Measurements from ENCODE around the gene HARBI1. TPM values are rescaled to one million over a fixed set of nuclear protein-coding genes. Genes with fewer than 3 reads are reported as not detected.
"Not testable (repeated sequence)": the region's sequence is repeated elsewhere in the genome, so short reads cannot be mapped to it uniquely, and the experiment has no call there.

The HARBI1 gene
- total RNA-seq, 1 donor: 5.6 TPM

- peak within 1 kb of the TSS; percentile 97 for H3K4me3 ChIP-seq (ENCODE audit: low read depth, low read length)
- TF ChIP-seq, protein P1, sequence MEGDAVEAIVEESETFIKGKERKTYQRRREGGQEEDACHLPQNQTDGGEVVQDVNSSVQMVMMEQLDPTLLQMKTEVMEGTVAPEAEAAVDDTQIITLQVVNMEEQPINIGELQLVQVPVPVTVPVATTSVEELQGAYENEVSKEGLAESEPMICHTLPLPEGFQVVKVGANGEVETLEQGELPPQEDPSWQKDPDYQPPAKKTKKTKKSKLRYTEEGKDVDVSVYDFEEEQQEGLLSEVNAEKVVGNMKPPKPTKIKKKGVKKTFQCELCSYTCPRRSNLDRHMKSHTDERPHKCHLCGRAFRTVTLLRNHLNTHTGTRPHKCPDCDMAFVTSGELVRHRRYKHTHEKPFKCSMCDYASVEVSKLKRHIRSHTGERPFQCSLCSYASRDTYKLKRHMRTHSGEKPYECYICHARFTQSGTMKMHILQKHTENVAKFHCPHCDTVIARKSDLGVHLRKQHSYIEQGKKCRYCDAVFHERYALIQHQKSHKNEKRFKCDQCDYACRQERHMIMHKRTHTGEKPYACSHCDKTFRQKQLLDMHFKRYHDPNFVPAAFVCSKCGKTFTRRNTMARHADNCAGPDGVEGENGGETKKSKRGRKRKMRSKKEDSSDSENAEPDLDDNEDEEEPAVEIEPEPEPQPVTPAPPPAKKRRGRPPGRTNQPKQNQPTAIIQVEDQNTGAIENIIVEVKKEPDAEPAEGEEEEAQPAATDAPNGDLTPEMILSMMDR (IDR thresholded peaks at IDR 0.05; ENCODE audit: insufficient read depth, low read depth, low read length): no peak
- DNase-seq (ENCODE audit: low read depth): peak; percentile 96
Observed at GRCh38 chr11:46593550-46594373, 23.3 kb downstream of the HARBI1 start, which contains the start of gene AMBRA1. Gene AMBRA1, minus strand, starts transcription at chr11:46594023. Its CDS starts 45,643 bp downstream, at chr11:46548380.

DNA sequence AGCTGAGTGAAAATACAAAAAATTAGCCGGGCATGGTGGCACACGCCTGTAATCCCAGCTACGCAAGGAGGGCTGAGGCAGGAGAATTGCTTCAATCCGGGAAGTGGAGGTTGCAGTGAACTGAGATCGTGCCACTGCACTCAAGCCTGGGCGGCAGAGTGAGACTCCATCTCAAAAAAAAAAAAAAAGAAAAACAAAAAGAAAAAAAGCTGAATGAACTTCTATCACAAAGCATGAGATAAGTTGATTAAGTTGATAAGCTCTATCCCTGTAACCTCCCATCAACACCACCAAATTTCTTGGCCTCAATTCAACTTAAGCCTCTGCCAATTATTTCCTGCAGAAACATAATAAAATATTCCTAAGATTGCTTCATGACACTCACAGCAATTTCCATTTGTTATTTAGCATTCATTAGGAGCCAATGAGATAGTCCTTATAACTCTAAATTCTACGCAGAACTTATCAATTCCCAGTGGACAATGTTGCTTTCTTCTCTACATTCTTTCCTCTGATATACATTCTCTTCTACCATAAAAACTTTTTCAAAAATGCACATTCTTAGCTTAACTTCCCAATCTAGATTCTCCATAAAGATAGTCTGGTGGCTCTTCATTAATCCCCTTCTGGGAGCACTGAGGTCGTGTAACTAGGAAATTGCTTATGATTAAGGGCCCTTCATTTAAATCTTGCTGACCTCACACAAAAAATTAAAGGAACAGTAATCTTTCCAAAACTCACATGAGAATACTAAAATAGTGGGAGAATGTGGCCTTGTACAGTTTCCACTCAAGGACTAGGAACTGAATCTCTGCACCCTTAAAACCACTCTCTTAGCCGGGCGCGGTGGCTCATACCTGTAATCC, 26.1 kb downstream of the HARBI1 start:
- no peak for DNase-seq (ENCODE audit: low read depth)
- TF ChIP-seq, protein P1 (IDR thresholded peaks at IDR 0.05; ENCODE audit: insufficient read depth, low read depth, low read length): no peak
- peak overlapping the region; percentile 12 for H3K4me3 ChIP-seq (ENCODE audit: low read depth, low read length)

- no peak overlapping the region for H3K4me3 ChIP-seq (ENCODE audit: low read depth, low read length)
- no peak for DNase-seq (ENCODE audit: low read depth)
- TF ChIP-seq, protein P1 (IDR thresholded peaks at IDR 0.05; ENCODE audit: insufficient read depth, low read depth, low read length): no peak
Observed at GRCh38 chr11:46588915-46589314, 28.1 kb downstream of the HARBI1 start.

DNA sequence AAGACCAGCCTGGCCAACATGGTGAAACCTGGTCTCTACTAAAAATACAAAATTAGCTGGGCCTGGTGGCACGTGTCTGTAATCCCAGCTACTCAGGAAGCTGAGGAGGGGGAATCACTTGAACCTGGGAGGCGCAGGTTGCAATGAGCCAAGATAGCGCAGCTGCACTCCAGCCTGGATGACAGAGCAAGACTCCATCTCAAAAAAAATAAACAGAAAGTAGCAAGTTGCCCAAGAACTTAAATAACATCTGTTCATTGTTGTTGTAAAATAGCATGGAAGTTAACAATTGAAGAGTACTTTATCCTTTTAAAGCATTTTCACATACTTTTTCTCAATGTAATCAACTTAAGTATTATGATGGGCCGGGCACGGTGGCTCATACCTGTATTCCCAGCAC, 28.9 kb downstream of the HARBI1 start:
- H3K4me3 ChIP-seq (ENCODE audit: low read depth, low read length): no peak overlapping the region
- TF ChIP-seq, protein P1 (IDR thresholded peaks at IDR 0.05; ENCODE audit: insufficient read depth, low read depth, low read length): no peak
- no peak for DNase-seq (ENCODE audit: low read depth)

GRCh38 chr11:46583513-46583912, 33.5 kb downstream of the HARBI1 start:
- H3K4me3 ChIP-seq (ENCODE audit: low read depth, low read length); DNase-seq (ENCODE audit: low read depth): not testable (repeated sequence)

GRCh38 chr11:46582588-46582987, 34.4 kb downstream of the HARBI1 start:
- TF ChIP-seq, protein P1 (IDR thresholded peaks at IDR 0.05; ENCODE audit: insufficient read depth, low read depth, low read length): no peak
- no peak for DNase-seq (ENCODE audit: low read depth)
- no peak overlapping the region for H3K4me3 ChIP-seq (ENCODE audit: low read depth, low read length)

DNA sequence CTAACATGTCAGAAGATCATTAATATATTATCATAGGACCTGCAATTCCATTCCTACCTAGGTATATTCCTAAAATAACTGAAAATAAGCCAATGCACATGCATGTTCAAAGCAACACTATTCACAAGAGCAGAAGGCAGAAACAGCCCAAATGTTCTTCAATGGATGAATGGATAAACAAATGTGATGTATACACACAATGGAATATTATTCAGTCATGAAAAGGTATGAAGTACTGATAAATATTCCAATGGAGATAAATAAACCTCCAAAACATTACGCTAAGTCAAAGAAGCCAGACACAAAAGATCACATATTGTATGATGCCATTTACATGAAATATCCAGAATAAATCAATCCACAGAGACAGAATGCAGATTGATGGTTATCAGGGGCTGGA, 40.0 kb downstream of the HARBI1 start:
- no peak overlapping the region for H3K4me3 ChIP-seq (ENCODE audit: low read depth, low read length)
- TF ChIP-seq, protein P1 (IDR thresholded peaks at IDR 0.05; ENCODE audit: insufficient read depth, low read depth, low read length): no peak
- DNase-seq (ENCODE audit: low read depth): no peak
